GM19023 (cell line): ENCODE measurements around the gene CENPVL2.
"Not testable (repeated sequence)": the region's sequence is repeated elsewhere in the genome, so short reads cannot be mapped to it uniquely, and the experiment has no call there.

Experiments used
- ATAC-seq: cut with Tn5 transposase; IDR thresholded peaks from one replicate; pipeline ENCODE4 v1.9.1; 2021; ENCODE audit warnings: mild to moderate bottlenecking, moderate library complexity; ENCODE audit not compliant: unreplicated experiment

The CENPVL2 gene

DNA sequence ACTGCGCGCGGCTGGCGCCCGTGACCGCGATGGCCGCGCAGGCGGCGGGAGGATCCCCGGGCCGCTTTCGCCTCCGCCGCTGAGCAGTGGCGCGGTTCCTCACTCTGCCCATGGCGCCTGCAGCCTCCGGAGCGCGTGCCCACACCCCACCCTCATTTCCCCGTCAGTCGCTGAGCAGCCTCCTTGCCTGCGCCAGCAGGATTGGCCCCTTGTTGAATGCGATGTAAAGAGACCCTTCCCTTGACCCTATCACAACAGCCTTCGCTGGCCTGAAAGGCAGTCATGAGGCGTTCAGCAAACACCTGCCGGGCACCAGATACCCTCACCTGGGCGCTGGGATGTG, at the start of gene CENPVL2:
TSS of gene CENPVL2 (minus strand) at position 112 of the 343 bp plus-strand sequence. CDS start at position 112, 0 bp downstream.
- ATAC-seq: not testable (repeated sequence)

GRCh38 chrX:51728202-51728601, 45.6 kb upstream of the CENPVL2 start:
- no peak for ATAC-seq

- not testable (repeated sequence) for ATAC-seq
Measured at GRCh38 chrX:51712943-51713647, 30.5 kb upstream of the CENPVL2 start.

- not testable (repeated sequence) for ATAC-seq
Measured at GRCh38 chrX:51710277-51711164, 27.9 kb upstream of the CENPVL2 start, which contains the start of gene CENPVL1. TSS of gene CENPVL1 (plus strand) at chrX:51710512. CDS start at chrX:51710512, 0 bp downstream.

DNA sequence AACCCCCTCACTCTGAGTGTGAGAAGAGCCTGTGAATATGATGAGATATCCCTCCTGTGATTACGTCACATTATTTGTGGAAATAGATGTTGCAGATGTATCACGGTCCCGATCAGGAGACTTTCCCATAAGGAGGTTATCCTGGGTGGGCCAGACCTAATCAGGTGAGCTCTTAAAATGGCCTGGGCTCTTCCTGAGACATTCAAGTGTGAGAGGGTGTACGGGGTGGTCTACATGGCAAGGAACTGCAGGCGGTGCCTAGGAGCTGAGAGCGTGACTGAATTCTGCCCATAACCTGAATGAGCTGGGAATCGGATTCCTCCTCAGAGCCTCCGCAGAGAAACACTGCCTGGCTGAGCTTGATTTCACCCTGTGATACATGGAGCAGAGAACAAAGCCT, 14.8 kb upstream of the CENPVL2 start:
- no peak for ATAC-seq

- ATAC-seq: no peak
Measured at GRCh38 chrX:51694254-51694653, 11.6 kb upstream of the CENPVL2 start.

GRCh38 chrX:51681808-51682719, 567 bp downstream of the CENPVL2 start:
- ATAC-seq: not testable (repeated sequence)

DNA sequence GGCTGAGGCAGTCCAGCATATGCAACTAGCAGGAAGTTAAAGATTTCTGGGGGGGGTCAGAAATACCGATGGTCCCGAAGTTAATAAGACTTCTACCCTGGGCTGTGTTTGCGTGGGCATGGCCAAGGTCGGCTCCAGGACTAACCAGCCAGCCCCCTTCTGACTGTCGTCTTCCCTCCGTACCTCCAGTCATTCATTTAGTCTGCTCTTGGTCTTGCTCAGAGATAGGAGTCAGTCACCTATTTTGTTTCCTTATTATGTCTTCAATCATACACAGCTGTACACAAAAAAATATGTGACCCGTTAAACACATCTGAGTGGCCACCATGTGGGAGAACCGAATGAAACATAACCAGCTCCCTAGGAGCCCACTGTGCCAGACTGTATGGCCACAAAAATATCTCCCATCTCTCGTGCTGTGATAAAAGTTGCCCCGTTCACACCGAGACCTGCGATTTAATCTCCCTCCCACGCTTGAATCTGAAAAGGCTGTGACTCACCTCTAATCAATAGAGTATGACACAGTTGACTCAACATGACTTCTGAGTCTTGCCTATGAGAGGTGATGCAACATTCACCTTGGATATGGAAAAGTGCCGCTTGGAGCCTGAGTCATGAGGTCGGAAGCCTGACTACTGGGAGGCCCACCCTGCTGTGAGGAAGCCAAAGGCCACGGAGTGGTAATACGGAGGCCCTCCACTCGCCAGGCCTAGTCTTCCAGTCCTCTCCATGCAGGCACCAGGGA, 2.8 kb downstream of the CENPVL2 start:
- ATAC-seq: not testable (repeated sequence)

DNA sequence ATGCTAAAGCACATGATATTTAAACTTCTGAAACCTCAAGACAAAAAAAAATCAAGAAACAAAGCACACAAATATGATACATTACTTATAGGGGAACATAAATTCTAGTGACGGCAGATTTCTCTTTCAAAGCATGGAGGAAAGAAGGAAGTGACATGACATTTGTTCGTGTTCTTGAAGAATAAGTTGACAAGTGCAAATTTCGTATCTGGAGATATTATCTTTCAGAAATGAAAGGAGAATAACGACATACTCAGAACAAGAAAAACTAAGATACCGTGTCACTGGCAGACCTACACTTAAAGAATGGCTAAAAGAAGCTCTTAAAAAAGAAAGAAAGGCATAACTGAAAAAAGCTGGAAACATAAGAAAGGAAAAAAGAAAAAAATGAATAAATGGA, 16.6 kb downstream of the CENPVL2 start:
- no peak for ATAC-seq

DNA sequence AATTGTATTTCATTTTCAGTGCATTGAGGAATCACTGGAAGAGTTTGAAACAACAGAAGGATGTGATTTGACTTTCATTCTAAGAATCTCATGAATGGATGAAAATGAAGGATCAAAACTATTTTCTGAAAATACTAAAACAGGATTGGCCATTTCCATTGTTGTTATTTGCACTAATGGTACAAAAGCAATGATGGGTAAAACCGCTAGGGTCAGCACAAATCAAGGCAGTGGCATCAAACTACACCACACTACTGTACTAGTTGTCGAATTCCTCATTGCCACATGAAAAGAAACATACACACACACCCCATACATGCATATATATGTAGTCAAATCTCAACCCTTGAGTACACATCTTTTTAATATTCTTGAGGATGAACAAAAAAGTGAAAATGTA, 39.3 kb downstream of the CENPVL2 start:
- no peak for ATAC-seq

- no peak for ATAC-seq
Measured at GRCh38 chrX:51641421-51642021, 41.1 kb downstream of the CENPVL2 start.

GRCh38 chrX:51636511-51636910, 46.1 kb downstream of the CENPVL2 start:
- ATAC-seq: not testable (repeated sequence)
